HG03097 (cell line): ENCODE results near the gene PACS1.
"Not testable (repeated sequence)": the region's sequence is repeated elsewhere in the genome, so short reads cannot be mapped to it uniquely, and the experiment has no call there.

Experiments
- ATAC-seq: cut with Tn5 transposase; IDR thresholded peaks from one replicate; pipeline ENCODE4 v1.9.1; 2021; ENCODE audit not compliant: unreplicated experiment, low FRiP score

Gene PACS1

DNA sequence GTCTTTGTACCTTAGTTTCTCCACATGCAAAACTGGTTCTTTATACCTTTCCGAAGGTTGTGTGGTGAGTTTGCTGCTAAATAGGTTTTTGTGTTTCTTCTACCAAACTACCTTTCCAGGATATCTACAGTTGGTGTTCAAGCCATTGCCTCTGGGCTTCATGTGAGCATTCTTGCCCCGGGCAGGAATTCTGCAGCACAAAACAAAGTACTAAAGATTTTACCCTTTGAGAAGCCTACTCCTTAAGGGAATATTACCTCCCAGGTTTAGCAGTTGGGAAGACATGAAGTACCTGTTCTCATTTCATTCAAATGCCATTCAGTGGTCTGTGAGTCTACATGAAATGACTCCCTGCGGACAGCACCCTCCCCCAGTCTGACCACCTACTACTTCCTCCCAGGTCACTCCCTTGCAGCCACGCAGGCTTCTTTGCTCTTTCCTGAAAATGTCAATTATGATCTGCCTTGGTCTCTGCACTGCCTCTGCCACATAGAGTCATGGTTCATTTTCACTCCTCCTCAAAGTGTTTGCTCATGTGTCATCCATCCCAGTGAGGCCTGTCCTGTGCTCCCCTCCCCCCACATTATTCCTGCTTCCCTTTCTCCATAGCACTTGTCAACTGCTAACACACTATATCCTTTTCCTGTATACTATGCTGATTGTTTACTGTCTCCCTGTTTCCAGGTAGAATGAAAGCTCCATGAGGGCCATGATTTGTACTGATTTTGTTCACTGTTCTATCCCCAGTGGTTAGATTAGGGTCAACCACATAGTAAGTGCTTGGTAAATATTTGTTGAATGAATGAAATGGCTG, 36.9 kb downstream of the PACS1 start:
- no peak for ATAC-seq

DNA sequence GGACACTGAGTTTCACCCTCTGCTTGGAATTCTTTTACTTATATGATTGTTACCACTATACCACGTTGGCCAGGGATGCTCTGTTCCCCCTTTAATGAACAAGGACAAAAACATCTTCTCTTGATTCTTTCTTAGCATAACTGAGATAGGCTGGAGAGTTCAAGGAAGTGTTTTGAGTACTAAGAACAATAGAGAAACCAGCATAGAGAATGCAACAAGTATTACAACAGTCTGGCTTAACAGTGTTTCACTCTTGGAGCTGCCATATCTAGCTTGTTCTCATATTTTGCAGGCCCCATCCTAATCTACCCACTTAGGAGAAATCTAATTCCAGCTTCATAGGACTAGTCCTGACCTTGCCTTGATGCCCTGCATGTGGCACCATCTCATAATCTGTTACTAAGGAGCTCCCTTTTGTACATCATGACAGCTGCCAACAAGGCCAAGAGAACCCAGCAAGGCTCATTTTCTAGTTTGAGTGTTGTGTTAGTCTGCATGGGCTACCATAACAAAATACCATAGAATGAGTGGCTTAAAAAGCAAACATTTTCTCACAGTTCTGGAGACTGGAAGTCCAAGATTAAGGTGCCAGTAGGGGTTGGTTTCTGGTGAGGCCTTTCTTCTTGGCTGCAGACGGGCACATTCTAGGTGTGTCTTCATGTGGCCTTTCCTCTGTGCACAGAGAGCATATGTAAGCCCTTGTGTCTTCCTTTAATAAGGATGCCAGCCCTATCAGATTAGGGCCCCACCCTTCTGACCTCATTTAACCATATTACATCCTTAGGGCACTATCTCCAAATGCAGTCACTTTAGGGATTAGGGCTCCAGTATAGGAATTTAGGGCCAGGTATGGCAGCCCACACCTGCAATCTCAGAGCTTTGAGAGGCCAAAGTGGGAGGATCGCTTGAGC, 37.8 kb downstream of the PACS1 start:
- no peak for ATAC-seq

DNA sequence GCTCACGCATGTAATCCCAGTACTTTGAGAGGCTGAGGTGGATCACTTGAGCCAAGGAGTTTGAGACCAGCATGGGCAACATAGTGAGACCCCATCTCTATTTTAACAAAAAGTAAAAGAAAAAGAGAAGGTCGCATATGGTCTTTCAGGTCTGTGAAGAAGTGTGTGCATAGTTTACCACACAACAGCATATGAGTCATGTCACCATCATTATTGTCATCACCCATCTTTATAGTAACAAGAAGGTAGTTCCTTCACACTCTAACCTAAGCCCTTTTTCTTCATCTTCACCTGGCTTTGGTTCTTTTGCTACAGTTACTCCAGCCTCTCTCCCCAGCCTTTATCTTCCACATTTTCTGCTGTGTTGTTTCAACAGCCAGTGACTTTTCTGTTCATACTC, 39.2 kb downstream of the PACS1 start:
- ATAC-seq = no peak

DNA sequence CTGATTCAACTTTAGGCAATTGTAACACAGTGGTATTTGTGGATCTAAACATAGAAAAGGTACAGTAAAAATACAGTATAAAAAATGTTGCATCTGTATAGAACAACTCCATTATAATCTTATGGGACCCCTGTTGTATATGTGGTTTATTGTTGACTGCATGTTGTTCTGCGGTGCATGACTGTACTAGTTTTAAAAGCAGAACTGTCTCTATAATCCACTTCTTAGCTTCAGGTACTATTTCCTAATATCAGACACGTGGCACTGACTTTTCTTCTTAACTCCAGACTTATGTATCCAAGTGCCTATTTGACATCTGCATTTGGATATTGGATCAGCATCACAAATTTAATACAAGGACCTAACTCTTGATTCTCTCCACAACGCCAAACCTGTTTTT, 41.1 kb downstream of the PACS1 start:
- no peak for ATAC-seq

DNA sequence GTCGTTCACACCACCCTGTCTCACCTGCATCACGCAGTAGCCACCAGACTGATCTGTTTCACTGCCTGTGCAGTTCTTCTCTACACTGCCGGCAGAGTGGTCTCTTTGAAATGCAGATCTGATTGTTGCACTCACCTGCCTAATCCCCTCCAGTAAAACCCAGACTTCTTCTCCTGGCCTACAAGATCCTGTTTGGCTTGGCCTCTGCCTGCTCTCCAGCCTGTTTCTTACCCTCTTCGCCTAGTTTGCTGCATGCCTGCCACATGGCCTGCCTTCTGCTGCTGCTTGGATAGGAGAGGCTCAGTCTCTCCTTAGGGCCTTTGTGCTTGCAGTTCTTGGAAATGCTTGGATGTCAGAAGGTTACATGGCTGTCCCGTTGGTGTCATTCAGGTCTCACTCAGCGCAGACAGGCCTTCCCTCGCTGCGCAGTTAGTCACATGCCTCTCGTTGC, 42.0 kb downstream of the PACS1 start:
- ATAC-seq = no peak

DNA sequence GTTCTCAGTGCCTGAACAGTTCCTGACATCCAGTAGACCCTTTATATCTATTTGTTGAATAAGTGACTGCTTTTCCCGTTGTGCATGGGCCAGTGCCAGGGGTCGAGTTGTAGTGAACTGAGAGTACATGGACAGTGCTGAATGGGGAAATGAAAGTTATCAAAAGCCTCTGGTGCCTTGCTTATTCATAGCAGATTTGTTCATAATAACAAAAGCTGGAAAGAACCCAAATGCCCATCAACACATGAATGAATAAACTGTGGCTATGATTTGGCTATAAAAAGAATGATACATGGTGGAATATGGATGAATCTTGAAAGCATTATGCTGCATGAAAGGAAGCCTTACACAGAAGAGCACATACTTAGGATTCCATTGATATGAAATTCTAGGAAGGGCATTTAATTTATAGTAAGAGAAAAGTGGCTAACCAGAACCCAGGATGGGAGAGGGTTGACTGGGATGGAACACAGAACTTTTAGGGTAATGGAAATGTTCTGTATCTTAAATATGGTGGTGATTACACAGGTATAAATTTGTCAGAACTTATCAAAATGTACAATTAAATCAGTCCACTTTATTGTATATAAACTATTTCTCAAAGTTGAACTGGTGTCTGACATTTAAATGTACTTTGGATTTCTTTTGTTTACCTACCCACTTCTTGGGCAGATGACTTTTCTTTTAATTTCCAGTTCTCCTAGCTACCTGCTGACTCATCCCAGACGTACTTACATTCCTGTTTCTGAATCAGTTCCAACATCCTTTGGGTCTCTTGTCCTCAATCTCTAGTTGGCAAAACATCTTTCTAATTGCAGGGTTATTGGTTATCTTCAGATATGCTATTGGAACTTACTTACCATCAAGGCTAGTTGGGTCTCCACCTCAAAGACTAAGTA, 42.8 kb downstream of the PACS1 start:
- ATAC-seq = no peak

DNA sequence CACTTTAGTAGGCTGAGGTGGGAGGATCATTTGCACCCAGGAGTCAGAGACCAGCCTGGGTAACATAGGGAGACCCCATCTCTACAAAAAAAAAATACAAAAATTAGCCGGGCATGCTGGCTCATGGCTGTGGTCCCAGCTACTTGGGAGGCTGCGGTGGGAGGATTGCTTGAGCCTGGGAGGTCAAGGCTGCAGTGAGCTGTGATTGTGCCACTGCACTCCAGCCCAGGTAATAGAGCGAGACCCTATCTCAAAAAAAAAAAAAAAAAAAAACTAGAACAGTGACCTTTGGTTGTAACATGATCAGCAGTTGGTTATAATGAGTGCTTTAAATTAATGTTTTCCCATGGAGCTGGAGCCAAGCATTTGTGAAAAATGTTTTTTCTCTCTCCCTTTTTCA, 44.9 kb downstream of the PACS1 start:
- ATAC-seq = not testable (repeated sequence)

DNA sequence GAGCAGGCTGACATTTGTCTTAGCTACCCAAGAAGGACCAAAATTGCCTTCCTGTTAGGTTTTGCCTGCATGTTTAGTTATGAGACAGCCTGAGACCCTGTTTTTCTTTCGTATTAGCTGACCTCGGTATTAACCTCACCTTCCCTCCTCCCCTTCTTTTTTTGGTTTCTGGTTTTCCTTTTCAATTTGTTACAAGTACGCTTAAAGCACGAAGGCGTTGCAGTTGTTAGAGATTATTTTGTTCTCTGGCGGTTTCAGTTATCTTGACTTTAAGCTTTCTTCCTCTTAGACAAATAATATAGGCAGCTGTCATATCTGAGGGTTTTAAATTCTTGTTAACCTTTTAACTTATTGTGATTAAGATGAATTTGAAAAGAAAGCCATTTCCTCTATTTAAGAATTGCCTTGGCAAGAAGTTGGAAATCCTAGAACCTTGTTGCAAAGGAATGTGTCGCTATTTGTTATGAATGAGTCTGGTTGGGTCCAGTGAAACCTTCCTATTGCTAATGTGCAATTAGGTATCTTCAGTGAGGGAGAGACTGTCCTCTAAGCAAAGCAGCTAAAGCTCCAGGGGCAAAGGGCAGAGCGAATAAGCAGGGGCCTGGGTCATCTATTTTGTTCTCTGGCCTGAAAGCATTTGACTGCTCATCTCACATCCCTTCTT, 45.7 kb downstream of the PACS1 start:
- peak; percentile 45 for ATAC-seq

DNA sequence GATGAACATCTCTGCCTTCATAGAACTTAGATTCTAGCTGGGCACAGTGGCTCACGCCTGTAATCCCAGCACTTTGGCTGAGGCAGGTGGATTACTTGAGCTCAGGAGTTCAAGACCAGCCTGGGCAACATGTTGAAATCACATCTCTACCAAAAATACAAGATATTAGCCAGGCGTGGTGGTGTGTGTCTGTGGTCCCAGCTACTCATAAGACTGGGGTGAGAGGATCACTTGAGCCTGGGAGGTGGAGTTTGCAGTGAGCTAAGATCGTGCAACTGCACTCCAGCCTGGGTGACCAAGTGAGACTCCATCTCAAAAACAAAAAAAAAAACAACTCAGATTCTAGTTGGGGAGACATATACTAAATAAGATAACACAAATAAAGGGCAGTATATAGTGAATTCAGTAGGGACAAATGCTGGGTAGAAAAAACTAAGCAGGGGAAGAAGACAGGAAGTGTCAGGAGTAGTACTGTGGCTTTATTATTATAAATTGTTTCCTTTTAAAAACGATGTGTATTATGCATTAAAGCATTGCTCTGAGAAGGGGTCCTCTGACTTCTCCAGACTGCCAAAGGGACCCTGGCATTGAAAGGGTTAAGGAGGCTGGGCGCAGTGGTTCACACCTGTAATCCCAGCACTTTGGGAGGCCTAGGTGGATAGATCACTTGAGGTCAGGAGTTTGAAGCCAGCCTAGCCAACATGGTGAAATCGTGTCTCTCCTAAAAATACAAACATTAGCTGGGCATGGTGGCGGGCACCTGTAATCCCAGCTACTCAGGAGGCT, 46.7 kb downstream of the PACS1 start:
- ATAC-seq = no peak

DNA sequence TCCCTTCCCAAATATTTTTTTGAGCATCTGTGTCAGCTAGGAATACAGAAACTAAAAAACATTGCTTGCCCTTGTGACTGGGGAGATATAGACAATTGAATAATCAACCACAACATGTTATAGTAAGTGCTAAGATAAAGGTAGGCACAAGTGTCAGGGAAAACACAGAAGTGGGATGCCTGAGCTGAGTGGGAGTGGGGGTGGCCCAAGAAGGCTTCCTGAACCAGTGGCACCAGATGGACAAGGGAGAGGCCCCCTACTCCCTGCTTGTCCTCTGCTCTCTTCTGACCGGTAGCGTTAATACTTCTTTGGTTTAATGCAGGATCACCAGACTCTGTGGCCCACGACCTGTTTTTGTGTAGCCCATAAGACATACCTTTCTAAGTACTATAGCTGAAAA, 48.8 kb downstream of the PACS1 start:
- ATAC-seq = no peak

DNA sequence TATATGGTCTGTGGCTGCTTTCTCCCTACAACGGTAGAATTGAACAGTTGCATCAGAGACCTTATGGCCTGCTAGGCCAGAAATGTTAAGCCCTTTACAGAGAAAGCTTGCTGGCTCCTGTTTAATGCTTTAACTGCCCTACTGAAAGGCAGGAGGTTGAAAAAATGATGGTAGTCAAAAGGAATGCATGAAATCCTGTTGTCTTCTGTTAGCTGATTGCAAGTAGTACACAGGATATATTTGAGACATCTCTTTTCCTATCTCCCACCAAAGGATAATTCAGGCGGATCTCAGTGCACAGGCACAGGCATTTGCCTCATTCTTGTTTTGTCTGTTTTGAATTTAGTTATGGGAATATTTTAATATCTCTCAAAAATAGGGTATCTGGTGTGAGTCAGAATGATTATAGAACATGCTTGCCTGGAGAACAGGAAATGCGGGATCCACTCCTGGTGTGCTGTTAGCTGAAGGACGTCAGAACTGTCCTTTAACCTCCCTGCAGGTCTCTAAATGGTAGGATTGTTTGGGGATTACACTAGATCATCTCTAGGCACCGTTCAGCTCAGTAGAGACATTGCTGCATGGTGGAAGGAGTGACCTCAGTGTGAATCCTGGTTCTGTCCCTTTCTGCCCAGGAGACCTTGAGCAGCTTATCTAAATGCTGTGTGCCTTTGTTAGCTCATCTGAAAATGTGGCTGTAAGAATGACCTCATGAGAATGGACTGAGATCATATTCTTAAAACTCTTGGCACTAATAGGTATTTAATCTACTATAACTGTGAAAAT, 49.5 kb downstream of the PACS1 start:
- ATAC-seq = no peak

DNA sequence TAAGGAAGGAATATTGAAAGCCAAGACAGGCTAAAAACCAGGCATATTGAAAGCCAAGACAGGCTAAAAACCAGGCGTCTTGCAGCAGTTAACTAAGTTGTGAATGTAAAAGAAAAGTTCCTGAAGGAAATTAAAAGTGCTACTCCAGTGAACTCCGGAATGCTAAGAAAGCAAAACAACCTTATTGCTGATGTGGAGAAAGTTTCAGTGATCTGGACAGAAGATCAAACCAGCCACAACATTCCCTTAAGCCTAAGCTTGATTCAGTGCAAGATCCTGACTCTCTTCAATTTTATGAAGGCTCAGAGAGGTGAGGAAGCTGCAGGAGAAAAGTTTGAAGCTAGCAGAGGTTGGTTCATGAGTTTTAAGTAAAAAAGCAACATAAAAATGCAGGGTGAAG, 51.4 kb downstream of the PACS1 start:
- no peak for ATAC-seq

DNA sequence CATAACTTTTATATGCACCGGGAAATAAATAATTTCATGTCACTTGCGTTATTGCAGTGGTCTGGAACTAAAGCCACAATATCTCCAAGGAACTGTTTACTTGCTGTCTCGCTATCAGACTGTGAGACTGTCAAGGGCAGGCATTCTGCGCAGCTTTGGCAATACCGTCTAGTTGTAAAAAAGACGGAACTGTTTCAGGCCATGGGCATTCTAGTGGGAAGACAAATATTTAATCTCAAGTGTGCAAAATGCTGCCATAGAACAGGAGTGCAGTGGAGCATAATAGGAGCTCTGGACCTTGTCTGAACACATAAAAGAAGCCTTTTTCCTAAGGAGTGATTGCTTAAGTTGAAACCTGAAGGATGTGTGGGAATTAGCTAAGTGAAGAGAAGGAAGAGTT, 53.8 kb downstream of the PACS1 start:
- ATAC-seq = no peak

DNA sequence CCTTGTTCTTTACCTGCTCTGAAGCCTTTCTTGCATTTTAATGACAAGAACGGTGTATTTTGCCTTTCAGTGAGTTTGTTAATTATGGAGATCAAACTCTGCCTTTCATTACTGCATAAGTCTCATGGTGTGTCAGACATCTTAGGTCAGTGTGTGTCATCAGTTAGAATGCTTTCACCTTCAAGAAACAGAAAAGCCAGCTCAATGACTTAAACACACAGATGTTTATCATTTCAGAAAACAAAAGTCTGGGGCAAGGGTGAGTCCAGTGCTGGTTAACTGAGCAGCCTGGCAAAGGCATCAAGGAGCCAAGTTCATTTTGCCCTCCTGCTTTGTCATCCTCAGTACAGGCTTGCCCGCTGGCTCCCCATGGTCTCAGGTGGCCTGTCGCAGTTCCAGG, 54.5 kb downstream of the PACS1 start:
- ATAC-seq = no peak

DNA sequence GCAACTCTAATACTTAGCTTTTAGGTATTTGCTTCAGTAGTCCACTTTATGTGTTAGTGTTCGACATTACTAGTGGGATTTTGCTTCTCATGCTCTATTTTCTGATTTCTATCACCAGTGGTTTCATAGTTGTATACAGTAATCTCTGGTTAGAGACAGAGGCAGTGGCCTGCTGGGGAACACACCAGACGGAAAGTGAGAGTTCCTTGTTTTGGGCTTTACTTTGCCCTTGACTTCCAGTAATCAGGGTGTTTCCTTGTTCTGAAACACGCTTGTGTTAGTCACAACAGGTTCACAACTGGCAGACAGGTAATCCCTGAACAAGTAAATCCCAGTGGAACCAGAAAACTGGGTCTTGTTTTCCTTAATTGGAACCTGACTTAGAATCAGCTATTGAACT, 56.0 kb downstream of the PACS1 start:
- ATAC-seq = peak; percentile 41

DNA sequence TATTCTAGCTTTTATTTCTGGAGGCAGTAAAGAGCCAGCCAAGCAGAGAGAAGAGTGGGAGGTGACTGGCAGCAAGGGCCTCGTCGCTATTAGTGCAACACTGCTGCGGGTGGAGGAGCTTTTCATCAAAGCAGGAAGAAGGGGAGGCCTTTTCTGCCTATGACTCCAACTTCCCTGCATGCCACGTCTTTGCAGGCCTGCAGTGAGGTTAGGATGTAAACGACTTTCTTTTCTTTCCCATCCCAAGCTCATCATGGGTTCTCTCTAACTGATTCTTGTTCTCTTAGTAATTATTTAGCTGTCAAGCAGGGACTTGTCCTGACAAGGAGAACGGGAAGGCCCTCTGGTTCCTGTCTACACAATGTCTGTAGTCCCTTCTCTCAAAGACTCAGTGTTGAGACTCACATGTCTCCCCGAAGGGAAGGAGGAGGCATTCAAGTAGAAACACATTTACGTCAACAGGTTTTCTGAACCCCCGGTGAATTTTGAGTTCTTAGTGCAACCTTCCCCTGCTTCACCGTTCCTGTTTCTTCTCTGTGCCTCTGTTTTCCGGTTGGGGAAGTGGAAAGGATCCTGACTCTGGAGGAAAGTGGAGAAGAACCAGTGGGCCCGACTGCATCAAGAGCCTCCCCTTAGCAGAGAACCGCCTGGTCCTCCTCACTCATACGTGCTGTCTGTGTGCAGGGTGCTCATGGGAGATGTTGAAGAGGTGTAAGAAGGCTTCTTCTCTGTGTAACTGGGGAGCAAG, 56.9 kb downstream of the PACS1 start:
- peak; percentile 52 for ATAC-seq

DNA sequence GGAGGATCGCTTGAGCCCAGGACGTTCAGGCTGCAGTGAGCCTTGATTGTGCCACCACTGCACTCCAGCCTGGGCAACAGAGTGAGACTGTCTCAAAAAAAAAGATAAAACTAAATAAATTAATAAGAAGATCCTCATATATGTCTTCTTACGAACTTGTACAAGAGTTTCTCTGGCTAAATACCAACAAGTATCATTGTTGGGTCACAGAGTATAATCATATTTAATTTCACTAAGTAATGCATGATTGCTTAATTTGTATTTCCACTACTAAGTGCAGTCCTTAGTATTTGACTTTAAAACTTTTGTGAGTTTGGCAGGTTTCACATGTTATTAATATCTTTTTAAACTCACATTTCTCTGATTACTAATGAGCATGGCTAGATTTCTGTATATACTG, 60.9 kb downstream of the PACS1 start:
- no peak for ATAC-seq
